HG03139 (cell line): ENCODE measurements around the gene SLC17A2.

Experiments used
- ATAC-seq: cut with Tn5 transposase; IDR thresholded peaks from one replicate; pipeline ENCODE4 v1.9.1; 2021; ENCODE audit not compliant: unreplicated experiment

SLC17A2 gene

GRCh38 chr6:25930532-25931410, at the start of gene SLC17A2:
SLC17A2 (minus strand) TSS chr6:25930691; CDS start chr6:25925796, 4,895 bp downstream.
- ATAC-seq = no peak

GRCh38 chr6:25975923-25976560, 45.6 kb upstream of the SLC17A2 start:
- ATAC-seq = no peak

GRCh38 chr6:25973923-25974555, 43.5 kb upstream of the SLC17A2 start:
- no peak for ATAC-seq

GRCh38 chr6:25972902-25973301, 42.4 kb upstream of the SLC17A2 start:
- ATAC-seq = no peak

GRCh38 chr6:25972128-25972527, 41.6 kb upstream of the SLC17A2 start:
- no peak for ATAC-seq

- ATAC-seq = no peak
Measured at GRCh38 chr6:25971187-25971821, 40.8 kb upstream of the SLC17A2 start.

GRCh38 chr6:25968769-25969168, 38.3 kb upstream of the SLC17A2 start:
- no peak for ATAC-seq

- ATAC-seq = no peak
Measured at GRCh38 chr6:25966711-25967110, 36.2 kb upstream of the SLC17A2 start.

- no peak for ATAC-seq
Measured at GRCh38 chr6:25965058-25965457, 34.6 kb upstream of the SLC17A2 start.

GRCh38 chr6:25963426-25964123, 33.1 kb upstream of the SLC17A2 start:
- ATAC-seq = no peak

GRCh38 chr6:25962149-25963127, 31.9 kb upstream of the SLC17A2 start, which contains the start of gene TRIM38:
TRIM38 (plus strand) TSS chr6:25962802; CDS start chr6:25966523, 3,721 bp downstream.
- ATAC-seq = peak; percentile 78

- no peak for ATAC-seq
Measured at GRCh38 chr6:25961619-25962148, 31.2 kb upstream of the SLC17A2 start.

GRCh38 chr6:25960734-25961133, 30.2 kb upstream of the SLC17A2 start:
- no peak for ATAC-seq

GRCh38 chr6:25959890-25960536, 29.5 kb upstream of the SLC17A2 start:
- no peak for ATAC-seq

GRCh38 chr6:25958700-25959162, 28.2 kb upstream of the SLC17A2 start:
- no peak for ATAC-seq

GRCh38 chr6:25956226-25956625, 25.7 kb upstream of the SLC17A2 start:
- no peak for ATAC-seq

- ATAC-seq = no peak
Measured at GRCh38 chr6:25954756-25955155, 24.3 kb upstream of the SLC17A2 start.

GRCh38 chr6:25953733-25954132, 23.2 kb upstream of the SLC17A2 start:
- no peak for ATAC-seq

- ATAC-seq = no peak
Measured at GRCh38 chr6:25952535-25952934, 22.0 kb upstream of the SLC17A2 start.
